SK-N-SH (cell line): ENCODE data around the gene SMAP2. TPM values are rescaled to one million over a fixed set of nuclear protein-coding genes. Genes with fewer than 3 reads are reported as not detected.
"Not testable (repeated sequence)": the region's sequence is repeated elsewhere in the genome, so short reads cannot be mapped to it uniquely, and the experiment has no call there.

Source experiments
- CTCF ChIA-PET: fragments of 300-600, 350-600 bp; formaldehyde crosslinking; extraction: SDS; loops from one replicate; lab custom pipeline; 2021; lab: Yijun Ruan, JAX
- POLR2A ChIA-PET: fragments of 350-600 bp; sonication (Branson Sonifier 250); formaldehyde crosslinking; extraction: SDS; loops from one replicate; lab custom pipeline; 2020; ENCODE audit warnings: antibody characterized with exemption, inconsistent platforms; lab: Yijun Ruan, JAX
- DNase-seq: peaks from one replicate; pipeline ENCODE4 v3.0.0; 2012
- H2AFZ ChIP-seq: fragments of 200-600 bp; sonication (generic); 2 replicates; pipeline ENCODE4 v1.8.1; 2016; ENCODE audit warnings: antibody characterized with exemption, mild to moderate bottlenecking, low read depth
- H3F3A ChIP-seq: fragments of 200-600 bp; sonication (generic); replicated peaks from 2 replicates; pipeline ENCODE3; 2016; ENCODE audit warnings: antibody characterized with exemption, mild to moderate bottlenecking; ENCODE audit not compliant: insufficient read depth
- H3K27ac ChIP-seq, 2 experiments: fragments of 200-500 bp in 1 of 2; fragments of 200-600 bp in 1 of 2; sonication (Bioruptor generic) in 1 of 2; sonication (generic), shearing (Covaris generic) in 1 of 2; 2 replicates each; pipeline versions ENCODE4 v1.5.1 to v1.6.1; 2014 to 2016; ENCODE audit warnings: low read depth in 2 of 2, inconsistent platforms in 1 of 2, low read length in 1 of 2, mild to moderate bottlenecking in 1 of 2, mixed read lengths in 1 of 2
- H3K27me3 ChIP-seq: fragments of 200-600 bp; sonication (generic), shearing (Covaris generic); 2 replicates; pipeline ENCODE4 v1.6.1; 2016; ENCODE audit warnings: mixed run types; ENCODE audit not compliant: insufficient read depth
- H3K36me3 ChIP-seq, 2 experiments: fragments of 200-500 bp in 1 of 2; fragments of 200-600 bp in 1 of 2; sonication (Bioruptor generic) in 1 of 2; sonication (generic) in 1 of 2; replicated peaks in 1 of 2; 2 replicates each; pipeline versions ENCODE3 to v1.5.1; 2014 to 2016; ENCODE audit warnings: low read length in 1 of 2, mild to moderate bottlenecking in 1 of 2; ENCODE audit not compliant: insufficient read depth in 2 of 2, control insufficient read depth in 1 of 2
- H3K4me1 ChIP-seq, 2 experiments: fragments of 200-500 bp in 1 of 2; fragments of 200-600 bp in 1 of 2; sonication (Bioruptor generic) in 1 of 2; sonication (generic), shearing (Covaris generic) in 1 of 2; 2 replicates each; pipeline versions ENCODE4 v1.5.1 to v1.6.1; 2014 to 2016; ENCODE audit warnings: low read depth in 1 of 2, low read length in 1 of 2, mixed run types in 1 of 2; ENCODE audit not compliant: insufficient read depth in 2 of 2, control insufficient read depth in 1 of 2
- H3K4me2 ChIP-seq: fragments of 200-600 bp; sonication (generic), shearing (Covaris generic); 2 replicates; pipeline ENCODE4 v1.6.1; 2017; ENCODE audit warnings: mixed run types
- H3K4me3 ChIP-seq, 2 experiments: fragments of 200-500 bp in 1 of 2; fragments of 200-600 bp in 1 of 2; sonication (Bioruptor generic) in 1 of 2; sonication (generic), shearing (Covaris generic) in 1 of 2; 2 replicates each; pipeline versions ENCODE4 v1.5.1 to v1.8.1; 2014 to 2016; ENCODE audit warnings: low read depth in 2 of 2, inconsistent platforms in 1 of 2, low read length in 1 of 2, mild to moderate bottlenecking in 1 of 2, mixed read lengths in 1 of 2, moderate library complexity in 1 of 2
- H3K79me2 ChIP-seq: fragments of 200-600 bp; sonication (generic); 2 replicates; pipeline ENCODE4 v1.8.1; 2017; ENCODE audit warnings: mild to moderate bottlenecking; ENCODE audit not compliant: insufficient read depth
- H3K9ac ChIP-seq: fragments of 200-600 bp; sonication (generic); 2 replicates; pipeline ENCODE4 v1.6.1; 2017; ENCODE audit warnings: mixed run types
- H3K9me2 ChIP-seq: fragments of 200-600 bp; sonication (generic); 2 replicates; pipeline ENCODE4 v1.6.1; 2017; ENCODE audit warnings: mixed run types
- H3K9me3 ChIP-seq: fragments of 200-600 bp; sonication (generic); 2 replicates; pipeline ENCODE4 v1.6.1; 2017; ENCODE audit warnings: mixed run types, mild to moderate bottlenecking, moderate library complexity
- H4K20me1 ChIP-seq: fragments of 200-600 bp; sonication (generic); 2 replicates; pipeline ENCODE4 v1.6.1; 2017; ENCODE audit warnings: mild to moderate bottlenecking, mixed run types; ENCODE audit not compliant: insufficient read depth
- ELF1 ChIP-seq: IDR thresholded peaks from 2 replicates; pipeline ENCODE4 v1.4.0; 2012
- EP300 ChIP-seq, 2 experiments: IDR thresholded peaks; 2 replicates each; pipeline versions ENCODE4 v1.4.0 to v1.6.1; 2012; ENCODE audit warnings: borderline replicate concordance in 1 of 2, low read depth in 1 of 2, low read length in 1 of 2
- FOSL2 ChIP-seq: IDR thresholded peaks from 2 replicates; pipeline ENCODE4 v1.4.0; 2012; ENCODE audit warnings: low read depth, mild to moderate bottlenecking, moderate library complexity, borderline replicate concordance
- GABPA ChIP-seq: IDR thresholded peaks from 2 replicates; pipeline ENCODE4 v1.4.0; 2012; ENCODE audit warnings: low read depth, mild to moderate bottlenecking
- IRF3 ChIP-seq: fragments of 150-350 bp; IDR thresholded peaks from 2 replicates; pipeline ENCODE4 v1.6.1; 2016; ENCODE audit warnings: mild to moderate bottlenecking, low read depth, low read length
- JUND ChIP-seq: IDR thresholded peaks from 2 replicates; pipeline ENCODE4 v1.4.0; 2012
- MAX ChIP-seq: IDR thresholded peaks from 2 replicates; pipeline ENCODE4 v1.4.0; 2012; ENCODE audit warnings: low read depth
- MEF2A ChIP-seq: IDR thresholded peaks from 2 replicates; pipeline ENCODE4 v1.4.0; 2012; ENCODE audit warnings: low read depth, borderline replicate concordance
- NFIC ChIP-seq: IDR thresholded peaks from 2 replicates; pipeline ENCODE4 v1.4.0; 2012; ENCODE audit warnings: borderline replicate concordance
- RAD21 ChIP-seq: IDR thresholded peaks from 2 replicates; pipeline ENCODE4 v1.6.1; 2012; ENCODE audit warnings: mild to moderate bottlenecking, low read length
- RFX5 ChIP-seq: IDR thresholded peaks from 2 replicates; pipeline ENCODE4 v1.6.1; 2012; ENCODE audit warnings: mild to moderate bottlenecking, improper control_type of control experiment, low read length
- RXRA ChIP-seq: IDR thresholded peaks from 2 replicates; pipeline ENCODE4 v1.4.0; 2012; ENCODE audit warnings: low read depth, mild to moderate bottlenecking, borderline replicate concordance
- SMC3 ChIP-seq: IDR thresholded peaks from 2 replicates; pipeline ENCODE4 v1.6.1; 2012; ENCODE audit warnings: low read depth, low read length, improper control_type of control experiment
- TAF1 ChIP-seq: IDR thresholded peaks from 2 replicates; pipeline ENCODE4 v1.6.1; 2012; ENCODE audit warnings: low read depth, mild to moderate bottlenecking, low read length, moderate library complexity, borderline replicate concordance
- USF2 ChIP-seq: fragments of 150-350 bp; IDR thresholded peaks from 2 replicates; pipeline ENCODE4 v1.6.1; 2017; ENCODE audit warnings: antibody characterized with exemption, low read length, low read depth, borderline replicate concordance
- YY1 ChIP-seq: IDR thresholded peaks from 2 replicates; pipeline ENCODE4 v1.4.0; 2012; ENCODE audit warnings: low read depth, mild to moderate bottlenecking
- WGBS: methylation state at CpG from one replicate; pipeline ENCODE4 v1.1.6; 2017; ENCODE audit warnings: low lambda C conversion rate; 5-methylcytosine and 5-hydroxymethylcytosine counted together
- polyA plus RNA-seq, 3 experiments: library from polyadenylated mRNA; depleted of rRNA; stranded (reverse); fragments of >200 nt; gene quantifications; 2 replicates each; pipeline ENCODE4 v1.2.3, GENCODE V29; 2012
- TF ChIP-seq, protein P1 (sequence below): IDR thresholded peaks from 2 replicates; pipeline ENCODE4 v1.6.1; 2012; ENCODE audit warnings: mild to moderate bottlenecking, low read depth, low read length, moderate library complexity

Gene SMAP2
- polyA plus RNA-seq, 1 of the 3 experiments (the other 2 are of a cell fraction): 11.2 TPM

- CTCF ChIA-PET: interaction anchor here (1.6 to 4.6 kb wide), 3 partner anchors 18 to 302 kb away, joined by 4 to 25 read pairs (median 18); no protein-coding TSS in a partner anchor
- no peak overlapping the region for H3K4me2 ChIP-seq
- POLR2A ChIA-PET: no interaction called here
- H3K27me3 ChIP-seq: no peaks in the 10 kb centered on the region
- no peak overlapping the region for H3K27ac ChIP-seq
- H3K9me2 ChIP-seq: no peaks in the 10 kb centered on the region
- peaks cover 0 to 2% of the 10 kb centered on the region in 2 experiments for H3K36me3 ChIP-seq
- 83% methylated on average over 9 of the region's 9 CpGs for WGBS
- H3K9ac ChIP-seq: no peak overlapping the region
- H3K4me1 ChIP-seq: peaks cover 24 to 43% of the 10 kb centered on the region in 2 experiments; a peak in 3 of 4 replicates
- no peak overlapping the region for H3K4me3 ChIP-seq
- H4K20me1 ChIP-seq: no peaks in the 10 kb centered on the region
- no peak overlapping the region for H2AFZ ChIP-seq
- H3F3A ChIP-seq: peaks cover 15% of the 10 kb centered on the region
- H3K9me3 ChIP-seq: no peaks in the 10 kb centered on the region
- TF ChIP-seq RFX5 (no peak), MAX (no peak), SMC3 (no peak), IRF3 (no peak), TAF1 (no peak), NFIC (no peak), ELF1 (no peak), EP300 (IDR thresholded peaks at IDR 0.05; ENCODE audit: borderline replicate concordance in 1 of 2, low read depth in 1 of 2, low read length in 1 of 2) (no peak), RXRA (no peak), GABPA (no peak), JUND (no peak), USF2 (no peak), YY1 (no peak), FOSL2 (no peak), MEF2A (no peak), RAD21 (no peak)
- TF ChIP-seq, protein P1, sequence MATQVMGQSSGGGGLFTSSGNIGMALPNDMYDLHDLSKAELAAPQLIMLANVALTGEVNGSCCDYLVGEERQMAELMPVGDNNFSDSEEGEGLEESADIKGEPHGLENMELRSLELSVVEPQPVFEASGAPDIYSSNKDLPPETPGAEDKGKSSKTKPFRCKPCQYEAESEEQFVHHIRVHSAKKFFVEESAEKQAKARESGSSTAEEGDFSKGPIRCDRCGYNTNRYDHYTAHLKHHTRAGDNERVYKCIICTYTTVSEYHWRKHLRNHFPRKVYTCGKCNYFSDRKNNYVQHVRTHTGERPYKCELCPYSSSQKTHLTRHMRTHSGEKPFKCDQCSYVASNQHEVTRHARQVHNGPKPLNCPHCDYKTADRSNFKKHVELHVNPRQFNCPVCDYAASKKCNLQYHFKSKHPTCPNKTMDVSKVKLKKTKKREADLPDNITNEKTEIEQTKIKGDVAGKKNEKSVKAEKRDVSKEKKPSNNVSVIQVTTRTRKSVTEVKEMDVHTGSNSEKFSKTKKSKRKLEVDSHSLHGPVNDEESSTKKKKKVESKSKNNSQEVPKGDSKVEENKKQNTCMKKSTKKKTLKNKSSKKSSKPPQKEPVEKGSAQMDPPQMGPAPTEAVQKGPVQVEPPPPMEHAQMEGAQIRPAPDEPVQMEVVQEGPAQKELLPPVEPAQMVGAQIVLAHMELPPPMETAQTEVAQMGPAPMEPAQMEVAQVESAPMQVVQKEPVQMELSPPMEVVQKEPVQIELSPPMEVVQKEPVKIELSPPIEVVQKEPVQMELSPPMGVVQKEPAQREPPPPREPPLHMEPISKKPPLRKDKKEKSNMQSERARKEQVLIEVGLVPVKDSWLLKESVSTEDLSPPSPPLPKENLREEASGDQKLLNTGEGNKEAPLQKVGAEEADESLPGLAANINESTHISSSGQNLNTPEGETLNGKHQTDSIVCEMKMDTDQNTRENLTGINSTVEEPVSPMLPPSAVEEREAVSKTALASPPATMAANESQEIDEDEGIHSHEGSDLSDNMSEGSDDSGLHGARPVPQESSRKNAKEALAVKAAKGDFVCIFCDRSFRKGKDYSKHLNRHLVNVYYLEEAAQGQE: no peak
- TF ChIP-seq, all 33 proteins: peak for 0
- DNase-seq: no peak
- H3K79me2 ChIP-seq: peaks cover 56% of the 10 kb centered on the region
These were observed 13.3 kb downstream of the SMAP2 start for GRCh38 chr1:40386796-40387195.

DNA sequence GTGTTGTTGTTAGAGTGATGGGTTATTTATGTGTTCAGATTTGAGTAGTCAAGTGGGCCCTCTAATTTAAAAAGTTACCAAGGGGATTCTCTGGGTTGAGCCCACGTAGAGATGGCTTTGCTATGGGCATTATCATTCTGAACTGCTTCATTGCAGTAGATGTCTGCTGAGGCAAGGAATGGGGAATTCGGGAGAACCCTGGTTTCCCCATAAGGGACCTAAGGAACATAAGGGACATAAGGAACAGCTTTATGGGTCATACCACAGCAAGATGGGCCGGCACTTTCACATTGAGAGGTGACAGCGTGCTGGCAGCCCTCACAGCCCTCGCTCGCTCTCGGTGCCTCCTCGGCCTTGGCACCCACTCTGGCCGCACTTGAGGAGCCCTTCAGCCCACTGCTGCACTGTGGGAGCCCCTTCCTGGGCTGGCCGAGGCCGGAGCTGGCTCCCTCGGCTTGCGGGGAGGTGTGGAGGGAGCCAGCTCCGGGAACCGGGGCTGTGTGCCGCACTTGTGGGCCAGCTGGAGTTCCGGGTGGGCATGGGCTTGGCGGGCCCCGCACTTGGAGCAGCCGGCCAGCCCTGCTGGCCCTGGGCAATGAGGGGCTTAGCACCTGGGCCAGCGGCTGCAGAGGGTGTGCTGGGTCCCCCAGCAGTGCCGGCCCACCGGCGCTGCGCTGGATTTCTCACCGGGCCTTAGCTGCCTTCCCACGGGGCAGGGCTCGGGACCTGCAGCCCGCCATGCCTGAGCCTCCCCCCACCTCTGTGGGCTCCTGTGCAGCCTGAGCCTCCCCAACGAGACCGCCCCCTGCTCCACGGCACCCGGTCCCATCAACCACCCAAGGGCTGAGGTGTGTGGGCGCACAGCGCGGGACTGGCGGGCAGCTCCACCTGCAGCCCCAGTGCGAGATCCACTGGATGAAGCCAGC lies 14.1 kb downstream of the SMAP2 start:
- H4K20me1 ChIP-seq, POLR2A ChIA-PET, DNase-seq, H3K27ac ChIP-seq, H3K4me2 ChIP-seq, H2AFZ ChIP-seq, H3K9me3 ChIP-seq, H3K27me3 ChIP-seq, H3K4me3 ChIP-seq, H3K36me3 ChIP-seq, H3K9ac ChIP-seq, H3K9me2 ChIP-seq: not testable (repeated sequence)
- CTCF ChIA-PET: interaction anchor here (0.5 to 4.6 kb wide), 7 partner anchors 17 to 303 kb away, joined by 3 to 25 read pairs (median 5); no protein-coding TSS in a partner anchor
- peaks cover 49% of the 10 kb centered on the region for H3K79me2 ChIP-seq
- peaks cover 17% of the 10 kb centered on the region for H3F3A ChIP-seq
- H3K4me1 ChIP-seq: peaks cover 19 to 43% of the 10 kb centered on the region in 2 experiments; a peak in 3 of 4 replicates
- 93% methylated on average over 4 of the region's 38 CpGs for WGBS
